PFSK-1 (cell line): ENCODE measurements around the gene SCNN1B.

Experiments
- FOXP2 ChIP-seq: optimal IDR thresholded peaks from 2 replicates; pipeline ENCODE3; 2011; ENCODE audit warnings: borderline replicate concordance, control low read depth, inconsistent platforms; ENCODE audit not compliant: insufficient read depth; ENCODE audit errors: extremely low read length, extremely low read depth
- POLR2AphosphoS5 ChIP-seq: IDR thresholded peaks from 2 replicates; pipeline ENCODE4 v1.6.1; 2012; ENCODE audit warnings: low read depth, mild to moderate bottlenecking, control low read depth, low read length, moderate library complexity
- SIN3A ChIP-seq: IDR thresholded peaks from 2 replicates; pipeline ENCODE4 v1.6.1; 2012; ENCODE audit warnings: mild to moderate bottlenecking, low read length, moderate library complexity, borderline replicate concordance; ENCODE audit not compliant: insufficient read depth
- TAF1 ChIP-seq: IDR thresholded peaks from 2 replicates; pipeline ENCODE4 v1.6.1; 2012; ENCODE audit warnings: low read length, control low read depth, borderline replicate concordance; ENCODE audit not compliant: insufficient read depth
- TF ChIP-seq, protein P1 (sequence below), 2 experiments: IDR thresholded peaks; 2 replicates each; pipeline versions ENCODE4 v1.6.1 to v1.8.0; 2011 to 2012; ENCODE audit warnings: low read depth in 2 of 2, low read length in 2 of 2, control low read depth in 1 of 2, inconsistent platforms in 1 of 2, mild to moderate bottlenecking in 1 of 2, moderate library complexity in 1 of 2; ENCODE audit not compliant: insufficient read depth in 1 of 2

The SCNN1B gene

DNA sequence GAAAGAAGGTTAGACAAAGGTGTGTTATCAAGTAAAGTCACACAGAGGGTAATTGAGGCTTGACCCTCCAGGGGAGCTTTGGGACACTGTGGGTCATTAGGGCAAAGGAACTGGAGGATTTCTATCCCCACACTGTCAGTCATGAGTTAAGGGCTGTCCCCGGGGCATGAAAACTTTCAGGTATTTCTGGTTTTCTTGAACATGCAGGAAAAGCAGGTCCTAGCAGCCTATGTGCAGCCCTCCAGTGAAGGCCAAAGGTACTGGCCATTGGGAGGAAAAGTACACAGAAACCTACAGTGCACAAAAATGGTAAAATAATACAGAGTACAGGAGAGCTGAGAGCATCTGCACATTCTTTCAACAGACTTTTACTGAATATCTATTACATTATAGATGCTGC is 44.4 kb upstream of the SCNN1B start:
- TF ChIP-seq SIN3A (no peak), POLR2AphosphoS5 (no peak), FOXP2 (no peak), TAF1 (no peak)
- TF ChIP-seq, protein P1, sequence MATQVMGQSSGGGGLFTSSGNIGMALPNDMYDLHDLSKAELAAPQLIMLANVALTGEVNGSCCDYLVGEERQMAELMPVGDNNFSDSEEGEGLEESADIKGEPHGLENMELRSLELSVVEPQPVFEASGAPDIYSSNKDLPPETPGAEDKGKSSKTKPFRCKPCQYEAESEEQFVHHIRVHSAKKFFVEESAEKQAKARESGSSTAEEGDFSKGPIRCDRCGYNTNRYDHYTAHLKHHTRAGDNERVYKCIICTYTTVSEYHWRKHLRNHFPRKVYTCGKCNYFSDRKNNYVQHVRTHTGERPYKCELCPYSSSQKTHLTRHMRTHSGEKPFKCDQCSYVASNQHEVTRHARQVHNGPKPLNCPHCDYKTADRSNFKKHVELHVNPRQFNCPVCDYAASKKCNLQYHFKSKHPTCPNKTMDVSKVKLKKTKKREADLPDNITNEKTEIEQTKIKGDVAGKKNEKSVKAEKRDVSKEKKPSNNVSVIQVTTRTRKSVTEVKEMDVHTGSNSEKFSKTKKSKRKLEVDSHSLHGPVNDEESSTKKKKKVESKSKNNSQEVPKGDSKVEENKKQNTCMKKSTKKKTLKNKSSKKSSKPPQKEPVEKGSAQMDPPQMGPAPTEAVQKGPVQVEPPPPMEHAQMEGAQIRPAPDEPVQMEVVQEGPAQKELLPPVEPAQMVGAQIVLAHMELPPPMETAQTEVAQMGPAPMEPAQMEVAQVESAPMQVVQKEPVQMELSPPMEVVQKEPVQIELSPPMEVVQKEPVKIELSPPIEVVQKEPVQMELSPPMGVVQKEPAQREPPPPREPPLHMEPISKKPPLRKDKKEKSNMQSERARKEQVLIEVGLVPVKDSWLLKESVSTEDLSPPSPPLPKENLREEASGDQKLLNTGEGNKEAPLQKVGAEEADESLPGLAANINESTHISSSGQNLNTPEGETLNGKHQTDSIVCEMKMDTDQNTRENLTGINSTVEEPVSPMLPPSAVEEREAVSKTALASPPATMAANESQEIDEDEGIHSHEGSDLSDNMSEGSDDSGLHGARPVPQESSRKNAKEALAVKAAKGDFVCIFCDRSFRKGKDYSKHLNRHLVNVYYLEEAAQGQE (IDR thresholded peaks at IDR 0.05; ENCODE audit: insufficient read depth in 1 of 2, low read depth in 2 of 2, low read length in 2 of 2) = no peak

GRCh38 chr16:23258919-23259237 is 43.2 kb upstream of the SCNN1B start:
- TF ChIP-seq, protein P1 (IDR thresholded peaks at IDR 0.05; ENCODE audit: insufficient read depth in 1 of 2, low read depth in 2 of 2, low read length in 2 of 2) = no peak
- TF ChIP-seq TAF1 (no peak), SIN3A (no peak), POLR2AphosphoS5 (no peak), FOXP2 (no peak)

GRCh38 chr16:23267647-23268046 is 34.5 kb upstream of the SCNN1B start:
- TF ChIP-seq TAF1 (no peak), POLR2AphosphoS5 (no peak), SIN3A (no peak), FOXP2 (no peak)
- TF ChIP-seq, protein P1 (IDR thresholded peaks at IDR 0.05; ENCODE audit: insufficient read depth in 1 of 2, low read depth in 2 of 2, low read length in 2 of 2) = no peak

- no peak for TF ChIP-seq FOXP2
- TF ChIP-seq POLR2AphosphoS5 = no peak
- TF ChIP-seq, protein P1 (IDR thresholded peaks at IDR 0.05; ENCODE audit: insufficient read depth in 1 of 2, low read depth in 2 of 2, low read length in 2 of 2) = no peak
- no peak for TF ChIP-seq SIN3A
- TF ChIP-seq TAF1 = no peak
Observed at GRCh38 chr16:23268561-23268960, 33.5 kb upstream of the SCNN1B start.
